ENCODE data around the gene DRD4. TPM values are rescaled to one million over a fixed set of nuclear protein-coding genes. Genes with fewer than 3 reads are reported as not detected.
"Not testable (repeated sequence)": the region's sequence is repeated elsewhere in the genome, so short reads cannot be mapped to it uniquely, and the experiment has no call there.

The DRD4 gene
- total RNA-seq, 1 experiment from 2014 or later = not detected

DNA sequence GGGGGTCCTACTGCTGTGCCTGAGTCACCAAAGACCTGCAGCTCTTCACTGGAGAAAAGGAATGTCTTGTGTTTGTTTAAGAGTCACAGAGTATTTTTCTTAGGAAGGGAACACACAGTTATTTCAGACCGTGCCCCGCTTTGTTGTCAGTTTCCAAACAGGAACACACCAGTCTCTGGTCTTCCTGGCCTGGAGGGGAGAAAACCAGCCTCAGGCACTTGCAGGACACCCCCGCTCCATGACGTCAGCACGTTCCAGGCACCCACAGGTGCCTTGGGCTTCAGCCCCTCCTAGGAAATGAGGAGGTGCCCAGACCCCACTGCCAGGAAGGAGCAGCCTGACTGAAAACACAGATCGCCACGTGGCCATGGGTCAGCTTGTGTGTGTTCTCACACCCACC is 52.6 kb downstream of the DRD4 start:
- DNase-seq (ENCODE audit: low read depth) = no peak
- in situ Hi-C loops (cut with HindIII; ENCODE audit: low pct_unique_long_range_greater_than_20kb, low sequenced_read_pairs) = no loop called here

GRCh38 chr11:690244-690643 is 53.2 kb downstream of the DRD4 start:
- in situ Hi-C loops (cut with HindIII; ENCODE audit: low pct_unique_long_range_greater_than_20kb, low sequenced_read_pairs); DNase-seq (ENCODE audit: low read depth): not testable (repeated sequence)

Other genes starting within 250 kb of the DRD4 start
- 70.7 and 103 TPM in 2 replicates for gene PKP3, start 243.1 kb upstream of the DRD4 start, total RNA-seq (2014; rRNA removed; shearing (Covaris generic); ENCODE audit: low replicate concordance)
- gene SIGIRR, start 222.3 kb upstream of the DRD4 start, total RNA-seq (2014; rRNA removed; shearing (Covaris generic); ENCODE audit: low replicate concordance) = 66.9 and 103 TPM in 2 replicates
- not detected in 2 replicates for gene ANO9, start 195.3 kb upstream of the DRD4 start, total RNA-seq (2014; rRNA removed; shearing (Covaris generic); ENCODE audit: low replicate concordance)
- 36.9 and 50.2 TPM in 2 replicates for gene PTDSS2, start 187.0 kb upstream of the DRD4 start, total RNA-seq (2014; rRNA removed; shearing (Covaris generic); ENCODE audit: low replicate concordance)
- 271 and 316 TPM in 2 replicates for gene RNH1, start 130.0 kb upstream of the DRD4 start, total RNA-seq (2014; rRNA removed; shearing (Covaris generic); ENCODE audit: low replicate concordance)
- 43.8 and 120 TPM in 2 replicates for gene HRAS, start 101.7 kb upstream of the DRD4 start, total RNA-seq (2014; rRNA removed; shearing (Covaris generic); ENCODE audit: low replicate concordance)
- gene LRRC56, start 99.7 kb upstream of the DRD4 start, total RNA-seq (2014; rRNA removed; shearing (Covaris generic); ENCODE audit: low replicate concordance) = 2.0 and 3.4 TPM in 2 replicates
- gene LMNTD2, start 76.5 kb upstream of the DRD4 start, total RNA-seq (2014; rRNA removed; shearing (Covaris generic); ENCODE audit: low replicate concordance) = 6.7 and 18.4 TPM in 2 replicates
- gene RASSF7, start 76.3 kb upstream of the DRD4 start, total RNA-seq (2014; rRNA removed; shearing (Covaris generic); ENCODE audit: low replicate concordance) = 107 and 124 TPM in 2 replicates
- gene PHRF1, start 60.8 kb upstream of the DRD4 start, total RNA-seq (2014; rRNA removed; shearing (Covaris generic); ENCODE audit: low replicate concordance) = 36.5 and 42.6 TPM in 2 replicates
- 12.5 and 23.2 TPM in 2 replicates for gene IRF7, start 21.3 kb upstream of the DRD4 start, total RNA-seq (2014; rRNA removed; shearing (Covaris generic); ENCODE audit: low replicate concordance)
- not detected in 2 replicates for gene CDHR5, start 12.3 kb upstream of the DRD4 start, total RNA-seq (2014; rRNA removed; shearing (Covaris generic); ENCODE audit: low replicate concordance)
- not detected in 2 replicates for gene SCT, start 10.1 kb upstream of the DRD4 start, total RNA-seq (2014; rRNA removed; shearing (Covaris generic); ENCODE audit: low replicate concordance)
- 37.8 and 52.4 TPM in 2 replicates for gene DEAF1, start 58.0 kb downstream of the DRD4 start, total RNA-seq (2014; rRNA removed; shearing (Covaris generic); ENCODE audit: low replicate concordance)
- gene TMEM80, start 58.5 kb downstream of the DRD4 start, total RNA-seq (2014; rRNA removed; shearing (Covaris generic); ENCODE audit: low replicate concordance) = 6.3 and 15.6 TPM in 2 replicates
- 264 and 273 TPM in 2 replicates for gene EPS8L2, start 69.0 kb downstream of the DRD4 start, total RNA-seq (2014; rRNA removed; shearing (Covaris generic); ENCODE audit: low replicate concordance)
- 1,239 and 1,416 TPM in 2 replicates for gene TALDO1, start 110.2 kb downstream of the DRD4 start, total RNA-seq (2014; rRNA removed; shearing (Covaris generic); ENCODE audit: low replicate concordance)
- gene GATD1, start 140.2 kb downstream of the DRD4 start, total RNA-seq (2014; rRNA removed; shearing (Covaris generic); ENCODE audit: low replicate concordance) = 27.5 and 45.0 TPM in 2 replicates
- not detected in 2 replicates for gene CEND1, start 152.8 kb downstream of the DRD4 start, total RNA-seq (2014; rRNA removed; shearing (Covaris generic); ENCODE audit: low replicate concordance)
- gene SLC25A22, start 161.0 kb downstream of the DRD4 start, total RNA-seq (2014; rRNA removed; shearing (Covaris generic); ENCODE audit: low replicate concordance) = 12.5 and 13.6 TPM in 2 replicates
- 16.7 and 36.1 TPM in 2 replicates for gene PIDD1, start 168.0 kb downstream of the DRD4 start, total RNA-seq (2014; rRNA removed; shearing (Covaris generic); ENCODE audit: low replicate concordance)
- gene RPLP2, start 172.7 kb downstream of the DRD4 start, total RNA-seq (2014; rRNA removed; shearing (Covaris generic); ENCODE audit: low replicate concordance) = 302 and 318 TPM in 2 replicates
- gene PNPLA2, start 181.6 kb downstream of the DRD4 start, total RNA-seq (2014; rRNA removed; shearing (Covaris generic); ENCODE audit: low replicate concordance) = 11.6 and 15.3 TPM in 2 replicates
- gene CRACR2B, start 190.7 kb downstream of the DRD4 start, total RNA-seq (2014; rRNA removed; shearing (Covaris generic); ENCODE audit: low replicate concordance) = 15.0 and 29.5 TPM in 2 replicates
- gene CD151, start 195.7 kb downstream of the DRD4 start, total RNA-seq (2014; rRNA removed; shearing (Covaris generic); ENCODE audit: low replicate concordance) = 873 and 905 TPM in 2 replicates
- 90.2 and 103 TPM in 2 replicates for gene POLR2L, start 205.3 kb downstream of the DRD4 start, total RNA-seq (2014; rRNA removed; shearing (Covaris generic); ENCODE audit: low replicate concordance)
- 250 and 324 TPM in 2 replicates for gene TSPAN4, start 205.6 kb downstream of the DRD4 start, total RNA-seq (2014; rRNA removed; shearing (Covaris generic); ENCODE audit: low replicate concordance)